ENCODE data around the gene ST3GAL4.
A peak's percentile ranks its signal among the peaks of the same experiment; 100 is the strongest.

Gene ST3GAL4

DNA sequence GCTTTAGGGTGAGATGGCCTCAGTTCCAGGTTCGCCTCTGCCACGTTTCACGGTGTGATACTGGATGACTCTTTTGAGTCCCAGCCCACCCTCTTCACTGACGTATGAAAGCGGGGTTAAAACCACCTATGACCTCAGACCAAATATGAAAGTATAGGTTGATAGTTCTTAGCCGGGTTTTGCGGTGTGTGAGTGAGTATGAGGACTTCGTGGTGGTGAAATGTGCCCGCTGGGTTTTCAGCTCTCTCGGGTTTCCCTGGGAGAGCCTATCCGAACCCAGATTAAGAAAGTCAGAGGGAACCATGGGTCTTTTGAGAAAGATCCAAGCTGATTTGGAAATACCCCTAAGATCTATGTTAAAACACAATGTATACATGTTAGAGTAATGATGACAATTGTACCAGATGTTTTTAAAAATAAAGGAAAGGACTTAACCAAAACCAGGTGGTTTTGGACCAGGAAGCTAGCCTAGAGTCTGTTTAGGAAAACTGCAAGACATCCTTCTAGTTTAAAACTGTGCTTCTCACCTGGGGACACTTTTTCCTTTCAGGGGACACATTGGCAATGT lies 25.8 kb upstream of the ST3GAL4 start:
- DNase-seq (ENCODE audit: low read depth): peak; percentile 86

DNA sequence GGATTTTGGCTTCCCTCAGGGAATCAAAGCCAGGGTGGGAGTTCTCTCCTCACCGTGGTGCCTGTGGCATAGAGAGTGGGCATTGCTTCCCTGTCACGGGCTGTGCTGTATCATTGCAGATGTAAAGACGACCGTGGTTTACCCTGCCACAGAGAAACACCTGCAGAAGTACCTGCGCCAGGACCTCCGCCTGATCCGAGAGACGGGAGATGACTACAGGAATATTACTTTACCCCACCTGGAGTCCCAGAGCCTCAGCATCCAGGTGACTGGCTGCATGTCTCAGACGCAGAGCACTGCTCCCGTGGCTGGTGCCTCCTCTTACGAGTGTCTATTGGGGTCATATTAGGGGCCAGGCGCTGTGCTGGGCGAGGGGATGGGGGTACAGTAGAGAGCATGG lies 24.2 kb upstream of the ST3GAL4 start:
- DNase-seq (ENCODE audit: low read depth): no peak

DNA sequence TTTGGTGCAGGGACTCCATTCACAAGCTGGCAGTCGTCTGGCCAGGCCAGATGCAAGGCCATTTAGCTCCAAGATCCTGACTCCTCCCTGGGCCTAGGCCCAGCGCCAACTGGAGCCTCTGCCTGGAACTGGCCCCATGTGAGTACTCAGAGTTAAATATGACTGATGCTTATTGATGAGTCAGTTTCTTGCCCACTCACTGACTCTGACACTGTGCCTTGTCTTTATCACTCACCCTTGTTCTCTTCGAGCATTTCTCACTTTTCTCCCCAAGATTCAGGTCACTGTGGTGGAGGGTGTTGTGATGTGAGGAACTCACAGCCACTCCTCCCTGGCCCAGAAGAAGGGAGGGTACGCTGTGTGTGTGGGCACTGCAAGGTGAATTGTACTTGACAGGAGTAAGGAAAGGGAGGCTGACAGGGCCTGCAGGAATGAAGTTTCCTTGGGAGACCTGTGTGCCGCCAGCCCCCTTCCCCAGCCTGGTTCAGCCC lies 23.2 kb upstream of the ST3GAL4 start:
- peak; percentile 86 for DNase-seq (ENCODE audit: low read depth)

DNA sequence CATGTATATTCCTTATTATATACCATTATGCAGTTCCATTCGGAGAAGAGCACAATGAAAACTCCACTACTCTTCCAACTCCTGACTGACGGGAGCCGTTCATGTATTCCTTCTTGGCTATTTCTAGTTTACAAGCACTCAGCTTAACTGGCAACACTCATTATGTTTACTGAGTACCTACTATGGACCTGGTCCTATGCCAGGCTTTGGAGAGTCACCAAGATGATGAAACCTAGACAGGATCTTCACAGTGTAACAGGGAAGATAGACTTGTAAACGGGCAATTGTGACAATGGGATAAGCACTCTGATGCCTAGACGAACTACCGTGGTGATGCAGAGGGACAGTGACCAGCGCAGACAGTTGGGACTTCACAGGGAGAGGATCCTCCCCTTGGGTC lies 22.3 kb upstream of the ST3GAL4 start:
- no peak for DNase-seq (ENCODE audit: low read depth)

DNA sequence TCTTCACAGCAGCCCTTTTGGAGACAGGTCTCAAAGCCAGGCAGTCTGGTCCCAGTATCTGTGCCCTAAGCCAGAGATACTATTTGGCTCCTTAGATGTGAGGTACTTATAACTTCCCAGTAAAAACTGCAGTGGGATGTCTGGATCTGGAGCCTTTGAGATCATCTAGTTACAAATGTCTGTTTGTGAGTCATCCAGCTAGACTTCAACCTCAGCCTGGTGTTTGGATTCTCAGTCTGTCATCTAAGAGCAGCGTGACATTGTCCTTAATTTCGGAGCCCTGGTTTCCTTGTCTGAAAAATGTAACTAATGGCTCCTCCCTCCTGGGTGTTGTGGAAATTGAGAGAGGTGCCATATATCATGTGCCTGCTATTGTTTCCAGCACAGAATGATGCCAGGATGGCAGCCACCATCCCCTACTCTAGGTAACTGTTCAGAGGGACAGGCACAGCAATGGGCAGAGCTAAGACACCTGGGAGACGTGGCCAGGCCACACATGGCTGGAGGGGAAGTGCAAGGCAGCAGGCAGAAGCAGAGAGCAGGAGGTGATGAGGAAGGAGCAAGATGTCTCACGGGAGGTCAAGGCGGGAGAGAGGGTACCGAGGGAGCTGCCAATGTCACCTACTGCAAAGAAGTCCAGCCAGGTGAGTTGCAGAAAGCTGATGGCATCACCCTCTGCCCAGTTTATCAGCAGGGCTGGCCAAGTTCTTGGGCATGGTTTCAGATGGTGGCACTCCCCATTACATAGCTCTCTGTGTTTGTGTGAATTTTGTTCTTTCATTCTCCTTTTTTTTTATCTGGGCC lies 20.6 kb upstream of the ST3GAL4 start:
- no peak for DNase-seq (ENCODE audit: low read depth)

DNA sequence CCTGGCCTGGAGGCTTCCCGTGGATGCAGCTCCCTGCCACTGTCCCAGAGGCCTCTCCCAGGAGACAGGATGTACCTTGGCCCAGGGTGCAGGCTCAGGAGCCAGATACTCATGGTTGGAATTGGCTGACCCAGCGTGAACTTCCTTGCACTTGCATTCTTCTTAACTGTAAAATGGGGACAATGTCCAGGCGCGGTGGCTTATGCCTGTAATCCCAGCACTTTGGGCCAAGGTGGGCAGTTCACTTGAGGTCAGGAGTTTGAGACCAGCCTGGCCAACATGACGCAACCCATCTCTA lies 20.1 kb upstream of the ST3GAL4 start:
- DNase-seq (ENCODE audit: low read depth): no peak

DNA sequence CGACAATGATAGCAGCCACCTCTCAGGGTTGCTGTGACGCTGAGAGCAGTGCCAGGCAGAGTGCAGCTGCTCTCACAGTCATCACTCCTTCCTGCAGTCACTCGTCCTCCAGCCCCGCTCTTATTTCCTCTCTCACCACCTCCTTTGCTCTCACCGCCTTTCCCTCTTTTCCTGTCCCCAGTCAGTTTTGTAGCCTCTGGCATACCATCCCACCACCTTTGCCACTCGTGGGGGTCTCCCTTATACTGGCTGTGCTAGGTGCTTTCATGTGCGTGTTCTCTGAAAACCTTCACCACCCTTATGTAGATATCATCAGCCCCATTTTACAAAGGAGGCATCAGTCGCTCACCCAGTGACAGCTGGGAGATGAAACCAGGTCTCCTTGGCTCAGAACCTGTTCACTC lies 19.3 kb upstream of the ST3GAL4 start:
- DNase-seq (ENCODE audit: low read depth): no peak

DNA sequence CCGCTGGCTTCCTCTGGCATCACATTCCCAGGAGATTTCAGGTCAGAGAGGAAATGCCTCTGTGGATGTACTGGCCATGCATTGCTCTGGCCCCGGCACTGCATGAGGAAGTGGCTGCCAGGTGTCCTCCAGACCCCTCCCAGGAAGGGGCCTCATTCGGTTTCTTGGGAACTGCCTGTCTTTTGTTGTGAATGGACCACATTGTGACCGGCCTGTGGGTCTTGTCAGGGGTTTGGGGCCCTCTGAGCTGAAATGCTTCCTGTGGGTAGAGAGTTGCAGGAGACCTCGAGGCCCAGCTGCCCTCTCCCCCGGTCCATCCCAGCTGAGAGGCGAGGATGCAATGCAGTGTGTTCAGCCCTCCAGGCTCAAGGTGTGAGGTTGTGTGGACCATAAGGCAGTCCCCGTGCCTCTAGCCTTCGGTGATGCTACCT lies 18.8 kb upstream of the ST3GAL4 start:
- DNase-seq (ENCODE audit: low read depth): no peak

DNA sequence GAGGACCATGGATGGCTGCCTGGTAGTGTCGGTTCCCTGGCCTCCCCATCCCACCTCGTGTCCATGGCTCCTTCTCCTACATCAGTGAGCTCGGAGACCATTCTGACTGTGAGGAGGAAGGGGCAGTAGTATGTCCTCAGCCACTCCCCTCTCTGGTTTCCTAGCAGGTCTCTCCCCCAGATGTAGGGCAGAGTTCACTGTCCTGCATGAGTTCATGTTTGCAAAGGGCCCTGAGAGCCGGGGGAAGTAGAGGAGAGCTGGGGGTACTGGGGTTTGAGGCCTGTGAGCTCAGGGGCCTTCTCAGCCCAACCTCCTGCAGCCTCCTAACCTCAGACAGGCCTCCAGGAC lies 18.4 kb upstream of the ST3GAL4 start:
- DNase-seq (ENCODE audit: low read depth): no peak

DNA sequence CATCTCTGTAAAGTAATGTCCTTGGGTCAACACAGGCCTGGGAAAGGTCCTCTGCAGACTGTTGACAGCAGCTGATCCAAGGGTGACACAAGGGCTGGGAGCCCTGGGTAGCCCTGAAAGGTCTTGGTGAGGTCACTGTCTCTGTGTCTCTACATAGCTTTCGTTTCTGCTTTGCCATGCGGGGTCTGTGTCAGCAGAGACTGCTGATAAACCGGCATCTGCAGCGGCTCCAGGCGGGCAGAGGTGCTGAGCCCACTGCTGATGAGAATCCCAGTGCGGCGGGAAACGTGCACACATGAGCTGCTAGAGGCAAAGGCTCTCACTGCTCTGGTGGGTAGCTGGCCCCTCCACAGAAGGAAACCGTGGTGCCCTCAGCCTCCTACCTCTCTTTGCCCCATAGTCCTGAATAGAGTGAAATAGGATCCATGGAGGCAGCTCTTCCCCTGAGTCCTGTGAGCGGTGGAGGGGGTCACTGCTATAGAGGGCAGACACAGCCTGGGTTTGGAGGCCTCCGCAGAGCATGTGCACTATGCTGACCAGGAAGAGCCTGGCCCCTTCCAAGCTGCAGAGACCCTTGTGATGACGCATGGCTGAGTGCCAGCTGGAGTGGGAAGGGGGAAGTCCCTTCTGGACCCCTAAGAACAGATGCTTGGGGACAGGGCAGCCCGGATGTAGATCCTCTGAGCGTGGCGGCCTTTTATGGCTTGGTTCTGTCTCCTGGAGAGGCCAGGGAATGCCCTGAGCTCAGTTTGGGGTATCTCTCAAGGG lies 17.8 kb upstream of the ST3GAL4 start:
- DNase-seq (ENCODE audit: low read depth): no peak

DNA sequence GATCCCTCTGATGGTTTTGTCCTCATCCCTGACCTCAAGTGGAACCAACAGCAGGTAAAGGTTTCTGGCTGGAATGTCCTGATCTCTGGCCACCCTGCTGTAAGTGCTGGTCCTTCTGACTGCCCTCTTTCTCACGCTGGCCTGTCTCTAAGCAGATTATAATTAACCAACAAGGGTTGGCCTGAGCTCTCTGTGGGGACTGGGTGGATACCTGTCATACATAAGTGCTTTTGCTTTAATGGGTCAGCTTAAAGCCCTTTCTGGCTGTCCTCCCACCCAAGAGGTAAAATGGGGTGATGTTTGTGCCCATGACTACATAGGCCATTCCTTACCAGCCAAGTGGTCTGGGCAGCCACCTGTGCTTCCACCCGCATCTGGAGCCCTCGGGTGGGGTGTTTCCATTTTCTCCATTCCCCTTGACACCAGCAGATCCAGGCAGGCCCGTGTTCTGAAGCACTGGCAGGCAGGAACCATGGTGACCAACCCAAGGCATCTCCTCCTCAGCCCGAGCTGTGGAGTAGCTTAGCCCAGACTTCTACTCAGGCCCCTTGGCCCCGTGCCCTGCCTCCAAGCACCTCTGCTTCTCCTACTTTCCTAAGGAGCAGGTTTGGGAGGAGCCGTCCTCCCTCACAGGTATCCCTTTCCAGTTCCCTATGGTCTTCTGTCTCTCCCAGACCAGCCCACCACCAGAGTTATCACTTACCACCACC lies 17.0 kb upstream of the ST3GAL4 start:
- DNase-seq (ENCODE audit: low read depth): no peak

DNA sequence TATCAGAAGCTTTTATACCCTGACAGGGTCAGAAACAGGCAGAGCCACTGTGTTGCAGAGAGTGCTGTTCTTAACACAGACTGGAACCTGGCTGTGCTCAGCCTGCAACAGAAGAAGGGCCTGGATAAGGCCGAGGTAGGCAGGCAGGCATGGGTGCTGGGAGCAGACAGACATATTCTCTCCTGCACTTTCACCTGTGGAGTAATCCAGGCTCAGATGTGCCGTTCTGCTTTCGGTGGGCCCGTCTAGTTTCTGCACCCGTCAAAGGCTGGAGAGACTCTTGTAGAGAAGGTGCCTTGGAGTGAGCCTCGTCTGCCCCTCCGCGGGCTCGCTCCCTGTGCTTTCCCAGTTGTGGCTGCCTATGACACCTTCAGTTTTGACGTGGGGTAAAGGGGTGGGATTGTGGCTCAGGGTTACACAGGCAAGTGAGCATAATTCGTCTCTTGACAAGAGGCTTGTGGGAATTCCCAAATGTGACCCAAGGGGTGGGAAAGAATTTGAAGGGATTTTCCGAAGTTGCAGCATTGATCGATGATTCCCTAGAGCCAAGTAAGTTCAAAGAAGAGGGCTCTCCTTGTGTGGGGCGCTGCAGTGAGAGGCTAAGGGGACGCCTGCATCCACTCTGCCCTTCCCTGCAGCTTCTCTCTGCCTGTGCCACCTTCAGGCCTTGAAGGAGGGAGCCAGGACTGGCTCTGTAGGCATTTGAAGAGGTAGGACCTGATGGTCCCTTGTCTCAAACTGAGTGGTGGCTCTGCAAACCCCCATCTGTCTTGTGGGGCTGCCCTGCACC lies 16.2 kb upstream of the ST3GAL4 start:
- DNase-seq (ENCODE audit: low read depth): no peak

DNA sequence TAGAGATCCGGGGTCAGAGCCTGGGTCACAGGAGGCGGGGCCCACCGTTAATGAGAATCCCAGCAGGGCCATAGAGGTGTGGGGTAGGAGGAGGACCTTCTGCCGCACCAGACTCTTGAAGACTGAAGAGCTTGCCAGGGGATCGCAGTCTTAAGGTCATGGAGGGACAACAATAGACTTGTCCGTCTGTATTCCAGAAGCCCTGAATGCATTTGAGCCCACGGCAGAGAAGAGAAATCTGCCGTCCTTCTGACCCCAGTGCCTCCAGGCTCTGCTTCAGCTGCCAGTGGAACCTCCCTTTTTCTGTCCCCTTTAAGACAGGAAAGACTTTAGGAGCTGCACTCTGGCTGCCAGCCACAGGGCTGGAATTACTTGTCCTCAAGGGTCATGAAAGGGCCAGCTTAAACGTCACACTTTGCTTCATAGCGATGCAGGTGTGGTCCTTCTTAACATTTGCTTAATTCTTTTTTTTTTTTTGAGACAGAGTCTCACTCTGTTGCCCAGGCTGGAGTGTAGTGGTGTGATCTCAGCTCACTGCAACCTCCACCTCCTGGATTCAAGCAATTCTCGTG lies 15.5 kb upstream of the ST3GAL4 start:
- no peak for DNase-seq (ENCODE audit: low read depth)

DNA sequence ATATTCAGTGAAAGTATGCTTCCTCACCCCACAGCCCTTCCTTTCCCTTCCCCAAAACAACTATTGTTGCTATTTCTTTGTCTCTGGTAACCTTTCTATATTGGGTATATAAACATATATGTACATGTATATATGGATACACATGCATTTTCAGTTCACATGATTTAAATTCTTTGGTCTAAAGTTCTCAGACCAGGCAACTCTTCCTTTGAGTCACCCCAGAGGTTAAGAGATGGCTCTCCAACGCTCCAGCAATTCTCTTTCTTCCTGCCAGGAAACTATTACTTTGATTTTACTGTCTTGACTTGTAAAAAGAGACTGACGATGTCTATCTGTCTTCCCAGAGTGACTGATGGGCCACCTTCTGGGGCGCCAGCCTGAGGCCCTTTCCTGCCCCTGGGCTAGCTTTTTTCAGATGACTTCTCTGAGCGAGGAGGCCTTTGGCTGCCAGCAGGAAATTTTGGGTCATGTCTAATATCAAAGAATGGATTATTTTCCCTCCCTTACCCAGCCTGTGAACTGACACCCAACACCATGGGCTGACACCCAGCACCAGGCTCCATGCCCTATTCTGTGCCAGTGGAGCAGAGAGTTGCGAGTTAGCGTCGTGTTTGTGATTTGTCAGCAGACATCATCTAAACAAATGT lies 14.4 kb upstream of the ST3GAL4 start:
- DNase-seq (ENCODE audit: low read depth): peak; percentile 50

DNA sequence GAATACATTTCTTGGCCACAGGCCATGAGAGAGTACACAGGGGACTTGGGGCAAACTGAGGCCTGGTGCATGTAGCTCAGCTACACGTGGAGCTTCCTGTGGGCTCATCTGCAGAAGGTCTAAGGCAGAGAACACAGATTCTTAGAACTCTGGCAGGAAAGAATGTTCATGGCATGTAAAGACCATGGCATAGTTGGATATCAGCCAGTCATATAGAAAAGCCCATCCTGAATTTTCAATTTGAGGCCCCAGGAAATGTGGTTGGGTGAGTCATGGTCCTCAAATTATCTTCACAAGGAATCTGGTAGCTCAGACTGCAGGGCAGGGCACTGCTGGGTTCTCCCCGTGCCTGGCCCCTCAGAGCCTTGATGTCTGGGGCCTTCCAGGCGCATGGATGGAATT lies 13.7 kb upstream of the ST3GAL4 start:
- DNase-seq (ENCODE audit: low read depth): peak; percentile 63

DNA sequence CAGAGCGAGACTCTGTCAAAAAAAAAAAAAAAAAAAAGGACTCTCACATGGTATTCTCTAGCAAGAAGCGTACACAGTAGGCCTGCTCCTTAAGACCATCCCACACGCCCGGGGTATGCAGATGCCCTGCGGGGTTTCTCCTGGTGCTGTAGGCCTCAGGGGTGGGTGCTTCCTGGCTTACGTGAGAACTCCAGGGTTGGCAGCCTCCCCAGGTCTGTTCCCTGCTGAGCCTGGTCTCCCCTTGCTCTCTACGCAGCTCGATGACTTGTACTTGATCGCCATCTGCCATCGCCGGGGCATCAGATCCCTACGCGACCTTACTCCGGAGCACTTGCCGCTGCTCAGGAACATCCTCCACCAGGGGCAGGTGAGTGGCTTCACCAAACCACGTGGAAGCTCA lies 12.4 kb upstream of the ST3GAL4 start:
- DNase-seq (ENCODE audit: low read depth): no peak

DNA sequence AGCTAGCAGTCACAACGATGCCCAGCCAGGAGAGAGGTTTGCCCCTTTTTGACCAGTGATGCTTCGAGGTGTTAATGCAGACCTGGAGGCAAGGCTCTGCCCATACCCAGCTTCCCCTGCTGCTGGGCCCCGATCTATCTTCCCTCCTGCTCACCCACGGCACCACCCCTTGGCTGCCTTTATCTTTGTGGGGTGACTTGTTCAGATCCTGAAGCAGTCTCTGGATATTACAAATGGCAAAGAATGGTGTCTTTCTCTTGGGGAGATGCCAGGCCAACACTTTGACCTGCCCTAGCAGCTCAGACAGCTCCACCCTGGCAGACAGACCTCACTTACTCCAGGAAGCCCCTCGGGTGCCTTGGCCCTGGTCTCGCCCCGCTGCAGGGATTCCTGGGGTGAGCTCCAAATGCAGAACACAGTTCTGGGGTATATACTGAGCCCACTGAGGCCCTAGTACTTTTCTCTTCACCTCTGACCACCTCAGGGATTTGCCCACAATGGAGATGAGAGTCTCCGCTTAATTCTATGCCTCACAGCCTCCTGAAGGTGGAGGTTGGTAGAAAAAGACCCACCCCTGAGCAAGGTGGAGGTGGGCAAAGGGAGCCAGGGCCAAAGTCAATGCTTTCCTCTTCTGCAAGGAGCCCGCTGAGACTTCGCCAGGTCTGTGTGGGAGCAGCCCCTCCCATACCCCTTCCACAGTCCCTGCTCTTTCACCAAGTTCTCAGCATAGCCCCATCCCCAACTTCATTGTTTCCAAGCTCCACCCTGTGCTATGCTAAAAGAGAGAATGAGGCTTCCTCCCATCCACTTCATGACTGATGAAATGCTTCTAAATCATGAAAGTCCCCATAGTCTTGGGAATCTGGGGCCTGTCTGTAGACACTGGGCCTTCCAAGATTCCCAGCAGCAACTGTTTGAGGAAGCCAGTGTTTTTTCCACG lies 11.1 kb upstream of the ST3GAL4 start:
- DNase-seq (ENCODE audit: low read depth): no peak

DNA sequence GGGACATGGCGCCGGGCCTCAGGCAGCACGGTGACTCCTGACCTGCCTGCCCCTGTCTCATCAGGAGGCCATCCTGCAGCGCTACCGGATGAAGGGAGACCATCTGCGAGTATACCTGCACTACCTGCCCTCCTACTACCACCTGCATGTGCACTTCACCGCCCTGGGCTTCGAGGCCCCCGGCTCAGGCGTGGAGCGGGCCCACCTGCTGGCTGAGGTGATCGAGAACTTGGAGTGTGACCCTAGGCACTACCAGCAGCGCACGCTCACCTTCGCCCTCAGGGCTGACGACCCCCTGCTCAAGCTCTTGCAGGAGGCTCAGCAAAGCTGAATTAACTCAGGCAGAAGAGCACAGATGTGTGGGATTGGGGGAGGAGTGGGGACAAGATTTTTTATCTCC lies 10.2 kb upstream of the ST3GAL4 start:
- no peak for DNase-seq (ENCODE audit: low read depth)

DNA sequence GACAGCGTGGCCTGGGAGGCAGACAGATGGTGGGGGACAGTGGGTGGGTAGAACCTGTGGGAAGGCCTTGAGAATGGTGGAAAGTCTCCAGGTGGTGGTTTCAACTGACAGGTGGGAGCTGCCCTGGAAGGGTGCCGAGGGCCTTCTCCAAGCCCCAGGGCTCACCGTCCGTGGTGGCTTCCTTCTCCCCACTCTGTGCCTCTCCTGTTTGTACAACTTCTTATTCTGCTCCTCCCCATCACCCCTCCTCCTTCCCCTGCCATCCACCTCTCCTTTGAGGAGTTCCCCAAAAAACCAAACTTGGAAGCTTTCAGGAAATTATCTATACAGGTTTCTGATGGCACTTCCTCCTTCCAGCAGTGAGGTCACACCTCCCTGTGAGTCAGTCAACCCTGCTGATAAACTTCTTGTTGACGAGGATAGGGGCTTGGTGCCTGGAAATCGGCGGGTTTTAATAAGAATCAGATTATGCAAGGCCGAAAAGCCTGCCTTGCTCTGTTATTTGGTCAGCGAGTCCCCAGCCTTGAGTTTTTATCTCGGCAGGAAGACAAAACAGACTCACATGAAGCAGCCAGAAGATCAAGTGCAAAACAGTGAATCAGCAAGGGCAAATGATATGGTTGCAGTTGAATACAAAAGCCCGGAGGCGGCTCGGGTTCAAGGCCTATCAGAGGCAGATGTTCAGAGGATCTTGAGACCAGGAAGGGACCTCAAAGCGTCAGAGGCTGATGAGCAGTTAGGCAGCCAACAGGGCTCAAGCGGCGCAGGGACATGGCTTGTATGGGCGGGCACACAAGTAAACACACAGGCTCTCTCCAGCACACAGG lies 9.5 kb upstream of the ST3GAL4 start:
- DNase-seq (ENCODE audit: low read depth): peak; percentile 61
